ENCODE results near the gene ZNF644.
"Not testable (repeated sequence)": the region's sequence is repeated elsewhere in the genome, so short reads cannot be mapped to it uniquely, and the experiment has no call there.

The ZNF644 gene

GRCh38 chr1:91021686-91022517 lies at the start of gene ZNF644:
TSS of gene ZNF644 (minus strand) at chr1:91022035. CDS start at chr1:90982353, 39,682 bp downstream.
- no peaks in the 10 kb centered on the region for H3K36me3 ChIP-seq (ENCODE audit: control insufficient read depth, insufficient read depth, low read length, severe bottlenecking)
- peak; percentile 96 for DNase-seq (ENCODE audit: low read depth)
- no peaks in the 10 kb centered on the region for H3K9me3 ChIP-seq (ENCODE audit: control insufficient read depth, low read length)
- H3K27me3 ChIP-seq (replicated peaks; ENCODE audit: control insufficient read depth, insufficient read depth, low read length): no peaks in the 10 kb centered on the region
- H3K9ac ChIP-seq (ENCODE audit: low read length): peak within 1 kb of the TSS; percentile 100
- H3K4me1 ChIP-seq (ENCODE audit: control insufficient read depth, insufficient read depth, low read length): peaks cover 43% of the 10 kb centered on the region
- H3K4me3 ChIP-seq (ENCODE audit: low read length): peak within 1 kb of the TSS; percentile 99

- no peak for DNase-seq (ENCODE audit: low read depth)
- Histone ChIP-seq H3K9me3 (ENCODE audit: control insufficient read depth, low read length) (no peaks in the 10 kb centered on the region), H3K9ac (ENCODE audit: low read length) (peak overlapping the region; percentile 4), H3K36me3 (ENCODE audit: control insufficient read depth, insufficient read depth, low read length, severe bottlenecking) (no peaks in the 10 kb centered on the region), H3K4me3 (ENCODE audit: low read length) (peak overlapping the region; percentile 39), H3K27me3 (replicated peaks; ENCODE audit: control insufficient read depth, insufficient read depth, low read length) (no peaks in the 10 kb centered on the region), H3K4me1 (ENCODE audit: control insufficient read depth, insufficient read depth, low read length) (peaks cover 3% of the 10 kb centered on the region)
Measured at GRCh38 chr1:91070298-91070697, 48.5 kb upstream of the ZNF644 start.

GRCh38 chr1:91066538-91066937 lies 44.7 kb upstream of the ZNF644 start:
- Histone ChIP-seq H3K9ac (ENCODE audit: low read length) (no peak overlapping the region), H3K27me3 (replicated peaks; ENCODE audit: control insufficient read depth, insufficient read depth, low read length) (no peaks in the 10 kb centered on the region), H3K4me3 (ENCODE audit: low read length) (no peak overlapping the region), H3K36me3 (ENCODE audit: control insufficient read depth, insufficient read depth, low read length, severe bottlenecking) (no peaks in the 10 kb centered on the region), H3K9me3 (ENCODE audit: control insufficient read depth, low read length) (no peaks in the 10 kb centered on the region), H3K4me1 (ENCODE audit: control insufficient read depth, insufficient read depth, low read length) (peaks cover 3% of the 10 kb centered on the region)
- no peak for DNase-seq (ENCODE audit: low read depth)

- Histone ChIP-seq H3K27me3 (replicated peaks; ENCODE audit: control insufficient read depth, insufficient read depth, low read length) (no peaks in the 10 kb centered on the region), H3K4me1 (ENCODE audit: control insufficient read depth, insufficient read depth, low read length) (no peaks in the 10 kb centered on the region), H3K9ac (ENCODE audit: low read length) (no peak overlapping the region), H3K36me3 (ENCODE audit: control insufficient read depth, insufficient read depth, low read length, severe bottlenecking) (no peaks in the 10 kb centered on the region), H3K4me3 (ENCODE audit: low read length) (no peak overlapping the region), H3K9me3 (ENCODE audit: control insufficient read depth, low read length) (no peaks in the 10 kb centered on the region)
- no peak for DNase-seq (ENCODE audit: low read depth)
Measured at GRCh38 chr1:91065337-91065736, 43.5 kb upstream of the ZNF644 start.

- H3K9ac ChIP-seq (ENCODE audit: low read length); H3K4me3 ChIP-seq (ENCODE audit: low read length); H3K9me3 ChIP-seq (ENCODE audit: control insufficient read depth, low read length); H3K27me3 ChIP-seq (replicated peaks; ENCODE audit: control insufficient read depth, insufficient read depth, low read length); DNase-seq (ENCODE audit: low read depth); H3K4me1 ChIP-seq (ENCODE audit: control insufficient read depth, insufficient read depth, low read length); H3K36me3 ChIP-seq (ENCODE audit: control insufficient read depth, insufficient read depth, low read length, severe bottlenecking): not testable (repeated sequence)
Measured at GRCh38 chr1:91063403-91063802, 41.6 kb upstream of the ZNF644 start.

GRCh38 chr1:91059157-91059556 lies 37.3 kb upstream of the ZNF644 start:
- H3K36me3 ChIP-seq (ENCODE audit: control insufficient read depth, insufficient read depth, low read length, severe bottlenecking): no peaks in the 10 kb centered on the region
- no peak for DNase-seq (ENCODE audit: low read depth)
- no peaks in the 10 kb centered on the region for H3K4me1 ChIP-seq (ENCODE audit: control insufficient read depth, insufficient read depth, low read length)
- no peaks in the 10 kb centered on the region for H3K27me3 ChIP-seq (replicated peaks; ENCODE audit: control insufficient read depth, insufficient read depth, low read length)
- H3K9me3 ChIP-seq (ENCODE audit: control insufficient read depth, low read length): no peaks in the 10 kb centered on the region
- H3K4me3 ChIP-seq (ENCODE audit: low read length): no peak overlapping the region
- H3K9ac ChIP-seq (ENCODE audit: low read length): no peak overlapping the region

GRCh38 chr1:91057784-91058183 lies 35.9 kb upstream of the ZNF644 start:
- H3K4me1 ChIP-seq (ENCODE audit: control insufficient read depth, insufficient read depth, low read length): no peaks in the 10 kb centered on the region
- no peaks in the 10 kb centered on the region for H3K36me3 ChIP-seq (ENCODE audit: control insufficient read depth, insufficient read depth, low read length, severe bottlenecking)
- DNase-seq (ENCODE audit: low read depth): no peak
- no peaks in the 10 kb centered on the region for H3K9me3 ChIP-seq (ENCODE audit: control insufficient read depth, low read length)
- H3K4me3 ChIP-seq (ENCODE audit: low read length): no peak overlapping the region
- H3K27me3 ChIP-seq (replicated peaks; ENCODE audit: control insufficient read depth, insufficient read depth, low read length): no peaks in the 10 kb centered on the region
- no peak overlapping the region for H3K9ac ChIP-seq (ENCODE audit: low read length)

- Histone ChIP-seq H3K9ac (ENCODE audit: low read length) (no peak overlapping the region), H3K4me3 (ENCODE audit: low read length) (no peak overlapping the region), H3K4me1 (ENCODE audit: control insufficient read depth, insufficient read depth, low read length) (no peaks in the 10 kb centered on the region), H3K9me3 (ENCODE audit: control insufficient read depth, low read length) (no peaks in the 10 kb centered on the region), H3K36me3 (ENCODE audit: control insufficient read depth, insufficient read depth, low read length, severe bottlenecking) (no peaks in the 10 kb centered on the region), H3K27me3 (replicated peaks; ENCODE audit: control insufficient read depth, insufficient read depth, low read length) (no peaks in the 10 kb centered on the region)
- no peak for DNase-seq (ENCODE audit: low read depth)
Measured at GRCh38 chr1:91054780-91055481, 33.1 kb upstream of the ZNF644 start.

GRCh38 chr1:91053630-91054029 lies 31.8 kb upstream of the ZNF644 start:
- no peak for DNase-seq (ENCODE audit: low read depth)
- no peak overlapping the region for H3K9ac ChIP-seq (ENCODE audit: low read length)
- no peaks in the 10 kb centered on the region for H3K9me3 ChIP-seq (ENCODE audit: control insufficient read depth, low read length)
- H3K4me1 ChIP-seq (ENCODE audit: control insufficient read depth, insufficient read depth, low read length): no peaks in the 10 kb centered on the region
- no peaks in the 10 kb centered on the region for H3K36me3 ChIP-seq (ENCODE audit: control insufficient read depth, insufficient read depth, low read length, severe bottlenecking)
- H3K4me3 ChIP-seq (ENCODE audit: low read length): no peak overlapping the region
- H3K27me3 ChIP-seq (replicated peaks; ENCODE audit: control insufficient read depth, insufficient read depth, low read length): no peaks in the 10 kb centered on the region

- H3K9me3 ChIP-seq (ENCODE audit: control insufficient read depth, low read length); H3K36me3 ChIP-seq (ENCODE audit: control insufficient read depth, insufficient read depth, low read length, severe bottlenecking); H3K27me3 ChIP-seq (replicated peaks; ENCODE audit: control insufficient read depth, insufficient read depth, low read length); H3K4me1 ChIP-seq (ENCODE audit: control insufficient read depth, insufficient read depth, low read length); H3K4me3 ChIP-seq (ENCODE audit: low read length); DNase-seq (ENCODE audit: low read depth); H3K9ac ChIP-seq (ENCODE audit: low read length): not testable (repeated sequence)
Measured at GRCh38 chr1:91049551-91049950, 27.7 kb upstream of the ZNF644 start.

GRCh38 chr1:91046766-91047165 lies 24.9 kb upstream of the ZNF644 start:
- DNase-seq (ENCODE audit: low read depth): no peak
- Histone ChIP-seq H3K27me3 (replicated peaks; ENCODE audit: control insufficient read depth, insufficient read depth, low read length) (no peaks in the 10 kb centered on the region), H3K4me3 (ENCODE audit: low read length) (no peak overlapping the region), H3K4me1 (ENCODE audit: control insufficient read depth, insufficient read depth, low read length) (no peaks in the 10 kb centered on the region), H3K9ac (ENCODE audit: low read length) (no peak overlapping the region), H3K9me3 (ENCODE audit: control insufficient read depth, low read length) (peaks cover 12% of the 10 kb centered on the region), H3K36me3 (ENCODE audit: control insufficient read depth, insufficient read depth, low read length, severe bottlenecking) (no peaks in the 10 kb centered on the region)

All from adipocyte (in vitro differentiated cells).